MG63 (cell line): Measurements from ENCODE around the gene TRPM2. TPM values are rescaled to one million over a fixed set of nuclear protein-coding genes. Genes with fewer than 3 reads are reported as not detected.

Source experiments
- DNase-seq: peaks from one replicate; pipeline ENCODE4 v3.0.0-alpha.2; 2020
- H3K27me3 ChIP-seq: fragments of 250-450 bp; sonication (Bioruptor Pico); 2 replicates; pipeline ENCODE4 v1.5.1; 2020; ENCODE audit warnings: mild to moderate bottlenecking, moderate library complexity
- H3K36me3 ChIP-seq: fragments of 250-450 bp; sonication (Bioruptor Pico); 2 replicates; pipeline ENCODE4 v1.5.1; 2020; ENCODE audit warnings: mild to moderate bottlenecking, moderate library complexity
- H3K4me3 ChIP-seq: fragments of 250-450 bp; sonication (Bioruptor Pico); 2 replicates; pipeline ENCODE4 v1.5.1; 2020; ENCODE audit warnings: mild to moderate bottlenecking, moderate library complexity
- H3K9me3 ChIP-seq: fragments of 250-450 bp; sonication (Bioruptor Pico); 2 replicates; pipeline ENCODE4 v1.5.1; 2020; ENCODE audit warnings: mild to moderate bottlenecking, moderate library complexity
- total RNA-seq: library from RNA; depleted of rRNA; stranded (reverse); fragments of >200 nt; shearing (Covaris generic); gene quantifications from 2 replicates; pipeline ENCODE4 v1.2.3, GENCODE V29; 2014; ENCODE audit warnings: low replicate concordance

Gene TRPM2
- total RNA-seq, 1 experiment from 2014 or later: 0.13 TPM

- H3K9me3 ChIP-seq: no peaks in the 10 kb centered on the region
- no peak for DNase-seq
- no peaks in the 10 kb centered on the region for H3K36me3 ChIP-seq
- peaks cover 28% of the 10 kb centered on the region for H3K27me3 ChIP-seq
- no peak overlapping the region for H3K4me3 ChIP-seq
Observed at GRCh38 chr21:44374601-44375280, 21.3 kb downstream of the TRPM2 start.

DNA sequence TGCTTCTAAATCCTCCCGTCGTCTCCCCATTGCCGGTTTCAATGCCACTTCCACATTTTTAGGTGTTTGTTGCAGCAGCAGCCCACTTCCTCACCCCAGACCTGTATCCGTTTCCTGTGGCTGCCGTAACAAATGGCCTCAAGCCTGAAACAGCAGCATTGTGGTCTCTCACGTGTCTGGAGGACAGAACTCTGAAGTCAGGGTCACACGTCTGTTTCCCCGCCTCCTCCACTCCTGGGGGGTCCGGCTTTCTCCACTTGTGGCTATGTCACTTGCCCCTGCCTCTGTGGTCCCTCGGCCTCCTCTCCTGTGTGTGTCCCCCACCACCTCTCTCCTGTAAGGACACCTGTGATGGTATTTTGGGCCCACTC lies 21.8 kb downstream of the TRPM2 start:
- no peaks in the 10 kb centered on the region for H3K9me3 ChIP-seq
- no peaks in the 10 kb centered on the region for H3K36me3 ChIP-seq

GRCh38 chr21:44375761-44376241 lies 22.4 kb downstream of the TRPM2 start:
- H3K9me3 ChIP-seq: no peaks in the 10 kb centered on the region
- H3K4me3 ChIP-seq: no peak overlapping the region
- peaks cover 29% of the 10 kb centered on the region for H3K27me3 ChIP-seq
- no peaks in the 10 kb centered on the region for H3K36me3 ChIP-seq
- DNase-seq: no peak

More for the DNA sequence above, 21.8 kb downstream of the TRPM2 start:
- H3K27me3 ChIP-seq: peaks cover 29% of the 10 kb centered on the region
- no peak overlapping the region for H3K4me3 ChIP-seq
- DNase-seq: no peak

GRCh38 chr21:44376606-44377005 lies 23.2 kb downstream of the TRPM2 start:
- Histone ChIP-seq H3K9me3 (no peaks in the 10 kb centered on the region), H3K4me3 (no peak overlapping the region)
- no peak for DNase-seq

GRCh38 chr21:44377201-44377921 lies 23.9 kb downstream of the TRPM2 start:
- Histone ChIP-seq H3K4me3 (no peak overlapping the region), H3K27me3 (peaks cover 23% of the 10 kb centered on the region; the same call in 1 of the 2 replicates), H3K9me3 (no peaks in the 10 kb centered on the region), H3K36me3 (no peaks in the 10 kb centered on the region)
- no peak for DNase-seq

More at GRCh38 chr21:44376606-44377005, 23.2 kb downstream of the TRPM2 start:
- H3K36me3 ChIP-seq: no peaks in the 10 kb centered on the region
- peaks cover 29% of the 10 kb centered on the region for H3K27me3 ChIP-seq

DNA sequence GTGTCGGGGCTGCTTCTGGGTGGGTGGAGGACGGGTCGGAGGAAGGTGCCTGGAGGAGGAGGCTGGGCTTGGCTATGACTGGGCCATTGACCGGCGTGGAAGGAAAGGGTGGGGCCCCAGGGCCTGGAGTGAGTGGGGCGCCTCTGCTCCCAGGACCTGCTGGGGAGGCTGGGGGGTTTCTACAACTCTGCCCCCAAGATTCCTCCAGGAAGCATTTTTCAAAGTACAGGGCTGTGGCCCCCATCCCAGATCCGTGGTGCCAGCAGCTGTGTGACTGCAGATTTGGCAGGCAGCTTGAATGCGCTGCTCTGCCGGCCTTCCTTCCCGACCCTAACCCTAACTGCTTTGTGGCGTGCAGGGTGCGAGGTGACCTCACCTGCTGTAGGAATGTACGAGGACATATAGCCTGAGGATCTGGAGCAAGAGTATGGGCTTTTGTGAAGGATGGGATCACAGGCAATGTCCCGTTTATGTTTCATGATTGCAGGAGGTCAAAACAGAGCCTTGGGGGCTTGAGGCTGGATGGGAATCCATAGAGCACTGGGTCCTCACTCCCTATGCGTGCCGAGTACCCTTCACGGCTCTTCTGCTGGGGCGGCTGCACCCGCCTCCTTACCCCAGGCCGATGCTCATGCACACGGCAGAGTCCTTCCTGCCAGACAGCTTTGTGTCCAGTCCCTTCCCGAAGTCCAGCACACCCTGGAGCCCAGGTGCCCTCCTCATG lies 24.7 kb downstream of the TRPM2 start:
- DNase-seq: no peak
- peaks cover 23% of the 10 kb centered on the region; the same call in 1 of the 2 replicates for H3K27me3 ChIP-seq
- no peak overlapping the region for H3K4me3 ChIP-seq
- no peaks in the 10 kb centered on the region for H3K36me3 ChIP-seq
- H3K9me3 ChIP-seq: no peaks in the 10 kb centered on the region

DNA sequence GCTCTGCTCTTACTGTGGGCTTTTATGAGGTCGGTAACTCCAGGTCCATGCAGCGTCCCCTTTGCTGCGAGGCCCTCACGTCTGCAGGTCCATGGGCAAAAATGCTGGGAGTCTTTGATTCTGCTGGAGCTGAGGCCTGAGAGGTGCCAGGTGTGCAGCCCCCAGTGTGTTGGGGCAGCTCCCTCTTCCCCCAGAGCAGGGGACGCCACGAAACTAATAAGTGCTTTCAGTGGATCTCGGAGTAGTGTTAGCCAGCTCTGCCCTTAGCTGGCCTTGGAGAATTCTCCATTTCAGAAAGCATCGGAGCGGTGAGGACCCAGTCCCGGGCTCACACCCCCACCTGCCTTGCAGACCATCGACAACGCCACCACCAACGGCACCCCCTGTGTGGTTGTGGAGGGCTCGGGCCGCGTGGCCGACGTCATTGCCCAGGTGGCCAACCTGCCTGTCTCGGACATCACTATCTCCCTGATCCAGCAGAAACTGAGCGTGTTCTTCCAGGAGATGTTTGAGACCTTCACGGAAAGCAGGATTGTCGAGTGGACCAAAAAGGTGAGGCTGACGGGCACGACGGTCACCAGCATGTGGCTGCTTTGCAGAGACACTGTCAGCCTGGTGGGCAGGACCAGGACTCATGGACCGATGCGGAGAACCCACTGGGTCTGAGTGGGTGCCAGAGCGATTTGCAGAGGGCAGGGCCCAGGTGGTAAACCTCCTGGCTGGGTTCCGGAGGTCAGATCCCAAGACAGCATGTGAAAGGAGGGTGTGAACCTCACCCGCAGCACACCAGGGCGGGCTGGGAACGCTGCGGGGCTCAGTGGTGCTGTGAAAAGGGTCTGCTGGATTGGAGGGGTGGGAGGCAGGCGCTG lies 25.5 kb downstream of the TRPM2 start:
- Histone ChIP-seq H3K36me3 (no peaks in the 10 kb centered on the region), H3K27me3 (peaks cover 23% of the 10 kb centered on the region; the same call in 1 of the 2 replicates), H3K4me3 (no peak overlapping the region), H3K9me3 (peaks cover 4% of the 10 kb centered on the region; the same call in 1 of the 2 replicates)
- DNase-seq: no peak

- no peak for DNase-seq
- Histone ChIP-seq H3K9me3 (peaks cover 8% of the 10 kb centered on the region), H3K36me3 (no peaks in the 10 kb centered on the region), H3K4me3 (no peak overlapping the region), H3K27me3 (peaks cover 18% of the 10 kb centered on the region; the same call in 1 of the 2 replicates)
Observed at GRCh38 chr21:44379515-44379848, 26.1 kb downstream of the TRPM2 start.

DNA sequence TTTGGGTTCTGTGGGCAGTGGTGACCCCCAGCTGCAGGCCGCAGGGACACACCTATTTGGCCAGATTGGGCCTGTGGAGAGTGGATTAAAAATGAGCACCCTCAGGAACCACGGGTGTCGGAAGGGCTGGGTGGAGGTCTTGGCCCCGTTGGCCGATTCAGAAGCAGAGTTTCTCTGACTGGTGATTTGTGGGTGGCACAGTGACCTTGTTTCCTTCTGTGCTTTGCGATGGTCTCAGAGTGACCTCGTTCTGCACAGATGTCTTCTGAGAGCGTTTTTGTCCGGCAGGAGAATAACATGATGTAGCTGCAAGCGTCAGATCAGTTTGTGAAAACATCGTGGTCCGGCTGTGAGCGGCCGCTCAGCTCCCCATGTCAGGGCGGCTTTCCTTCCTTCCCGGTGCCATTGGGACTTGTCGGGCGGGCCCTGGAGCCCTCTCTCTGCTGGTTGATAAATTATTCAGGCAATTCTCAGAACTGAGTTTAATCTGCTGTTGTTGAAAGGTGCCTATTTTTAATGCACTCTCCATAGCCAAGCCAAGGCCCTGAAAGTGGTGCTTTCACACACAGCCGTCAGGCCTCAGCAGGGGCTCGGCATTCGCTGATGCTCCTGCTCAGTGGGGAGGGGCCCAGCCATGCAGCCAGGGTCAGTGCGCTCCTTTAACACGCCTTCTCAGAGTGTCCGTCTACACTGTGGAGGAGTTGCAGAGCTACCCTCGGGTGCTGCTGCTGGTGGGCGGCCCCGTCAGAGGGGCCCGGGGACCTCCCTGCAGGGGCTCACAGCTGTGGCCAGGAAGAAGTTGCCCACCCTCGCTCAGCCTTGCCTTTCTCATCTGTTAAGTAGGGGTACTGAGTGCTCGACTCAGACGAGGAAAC lies 26.8 kb downstream of the TRPM2 start:
- DNase-seq: no peak
- H3K36me3 ChIP-seq: no peaks in the 10 kb centered on the region
- H3K9me3 ChIP-seq: peaks cover 15% of the 10 kb centered on the region
- peaks cover 17% of the 10 kb centered on the region; the same call in 1 of the 2 replicates for H3K27me3 ChIP-seq
- no peak overlapping the region for H3K4me3 ChIP-seq

DNA sequence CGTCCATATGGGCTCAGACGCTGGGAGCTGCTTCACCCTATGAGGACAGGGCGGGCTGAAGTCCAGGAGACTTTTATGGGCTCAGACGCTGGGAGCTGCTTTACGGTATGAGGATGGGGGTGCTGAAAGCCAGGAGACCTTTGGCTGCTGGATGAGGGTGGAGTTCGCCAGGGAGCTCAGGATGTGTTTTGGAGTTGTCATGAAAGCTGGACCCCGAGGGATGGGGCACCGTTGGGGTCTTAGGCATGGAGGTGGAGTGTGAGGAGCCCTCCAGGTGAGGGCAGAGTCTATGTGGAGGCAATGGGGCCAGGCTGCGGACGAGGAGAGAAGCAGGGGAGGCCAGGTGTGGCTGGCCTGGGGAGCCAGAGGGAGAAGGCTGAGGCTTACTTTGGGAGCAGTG lies 27.5 kb downstream of the TRPM2 start:
- H3K4me3 ChIP-seq: no peak overlapping the region
- DNase-seq: no peak
- peaks cover 17% of the 10 kb centered on the region; the same call in 1 of the 2 replicates for H3K27me3 ChIP-seq
- peaks cover 22% of the 10 kb centered on the region for H3K9me3 ChIP-seq
- H3K36me3 ChIP-seq: no peaks in the 10 kb centered on the region

- no peak overlapping the region for H3K4me3 ChIP-seq
- H3K9me3 ChIP-seq: peaks cover 29% of the 10 kb centered on the region
- no peaks in the 10 kb centered on the region for H3K36me3 ChIP-seq
- no peak for DNase-seq
- H3K27me3 ChIP-seq: peaks cover 15% of the 10 kb centered on the region; the same call in 1 of the 2 replicates
Observed at GRCh38 chr21:44381874-44382273, 28.5 kb downstream of the TRPM2 start.

DNA sequence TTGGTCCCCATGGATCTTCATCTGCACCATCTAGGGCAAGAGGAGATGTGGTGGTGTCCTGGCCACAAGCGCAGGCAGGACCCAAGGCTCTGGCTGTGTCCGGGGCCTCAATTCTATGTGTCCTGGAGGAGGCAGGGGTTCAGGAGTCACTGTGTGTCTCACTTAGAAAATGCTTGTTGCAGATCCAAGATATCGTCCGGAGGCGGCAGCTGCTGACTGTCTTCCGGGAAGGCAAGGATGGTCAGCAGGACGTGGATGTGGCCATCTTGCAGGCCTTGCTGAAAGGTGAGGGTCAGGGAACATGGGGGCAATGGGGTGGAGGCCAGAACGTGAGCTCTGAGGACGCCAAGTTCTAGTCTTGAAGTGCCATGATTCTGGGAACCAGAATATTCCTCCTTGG lies 29.1 kb downstream of the TRPM2 start:
- no peak for DNase-seq
- H3K9me3 ChIP-seq: peaks cover 29% of the 10 kb centered on the region
- H3K27me3 ChIP-seq: peaks cover 12% of the 10 kb centered on the region; the same call in 1 of the 2 replicates

GRCh38 chr21:44383216-44383615 lies 29.8 kb downstream of the TRPM2 start:
- Histone ChIP-seq H3K9me3 (peaks cover 29% of the 10 kb centered on the region), H3K36me3 (no peaks in the 10 kb centered on the region), H3K4me3 (no peak overlapping the region), H3K27me3 (peaks cover 10% of the 10 kb centered on the region; the same call in 1 of the 2 replicates)
- DNase-seq: no peak

More for the DNA sequence above, 29.1 kb downstream of the TRPM2 start:
- Histone ChIP-seq H3K36me3 (no peaks in the 10 kb centered on the region), H3K4me3 (no peak overlapping the region)

- H3K36me3 ChIP-seq: no peaks in the 10 kb centered on the region
- DNase-seq: no peak
- H3K9me3 ChIP-seq: peaks cover 29% of the 10 kb centered on the region
- no peak overlapping the region for H3K4me3 ChIP-seq
- H3K27me3 ChIP-seq: peaks cover 2% of the 10 kb centered on the region; the same call in 1 of the 2 replicates
Observed at GRCh38 chr21:44384968-44385367, 31.5 kb downstream of the TRPM2 start.

GRCh38 chr21:44389335-44389734 lies 35.9 kb downstream of the TRPM2 start:
- Histone ChIP-seq H3K9me3 (peaks cover 22% of the 10 kb centered on the region), H3K27me3 (0 out of 2 replicates have a peak, but pooled peaks cover 2% of the 10 kb centered on the region), H3K4me3 (no peak overlapping the region), H3K36me3 (no peaks in the 10 kb centered on the region)
- DNase-seq: no peak
